Neutrophil (primary cell): Measurements from ENCODE around the gene MYO3B.
"Not testable (repeated sequence)": the region's sequence is repeated elsewhere in the genome, so short reads cannot be mapped to it uniquely, and the experiment has no call there.

Experiments
- H3K27ac ChIP-seq: fragments of 200-600 bp; sonication (generic); 2 replicates; pipeline ENCODE4 v1.5.1; 2016; ENCODE audit warnings: mild to moderate bottlenecking, moderate library complexity
- H3K27me3 ChIP-seq: fragments of 200-600 bp; sonication (generic); 2 replicates; pipeline ENCODE4 v1.6.0; 2016; ENCODE audit warnings: mild to moderate bottlenecking
- H3K36me3 ChIP-seq: fragments of 200-600 bp; sonication (generic); 2 replicates; pipeline ENCODE4 v1.5.1; 2017
- H3K4me1 ChIP-seq, 2 experiments: fragments of 200-600 bp in 1 of 2; sonication (generic) in 1 of 2; 1 replicate in 1 of 2; 2 replicates in 1 of 2; pipeline versions ENCODE4 v1.5.1 to v1.6.1; 2013 to 2016; ENCODE audit warnings: low read depth in 1 of 2, low read length in 1 of 2, mild to moderate bottlenecking in 1 of 2, moderate library complexity in 1 of 2; ENCODE audit not compliant: control insufficient read depth in 1 of 2, insufficient read depth in 1 of 2
- H3K4me3 ChIP-seq, 2 experiments: fragments of 200-600 bp in 1 of 2; sonication (generic) in 1 of 2; 1 replicate in 1 of 2; 2 replicates in 1 of 2; pipeline ENCODE4 v1.5.1; 2013 to 2016; ENCODE audit warnings: low read depth in 1 of 2, low read length in 1 of 2, mild to moderate bottlenecking in 1 of 2, moderate library complexity in 1 of 2
- H3K9me3 ChIP-seq: fragments of 200-600 bp; sonication (generic); 2 replicates; pipeline ENCODE4 v1.5.1; 2016
- CTCF ChIP-seq: fragments of 200-600 bp; sonication (generic); IDR thresholded peaks from 2 replicates; pipeline ENCODE4 v1.5.1; 2016; ENCODE audit warnings: antibody characterized with exemption

The MYO3B gene

GRCh38 chr2:170432823-170433222 is 254.9 kb downstream of the MYO3B start:
- H3K4me3 ChIP-seq, result no peak overlapping the region
- H3K36me3 ChIP-seq, result no peaks in the 10 kb centered on the region
- H3K27me3 ChIP-seq, result peaks cover 29% of the 10 kb centered on the region
- H3K27ac ChIP-seq, result no peak overlapping the region
- no peaks in the 10 kb centered on the region for H3K9me3 ChIP-seq
- no peaks in the 10 kb centered on the region for H3K4me1 ChIP-seq
- no peak for TF ChIP-seq CTCF

GRCh38 chr2:170433448-170433847 is 255.5 kb downstream of the MYO3B start:
- TF ChIP-seq CTCF, result no peak
- no peaks in the 10 kb centered on the region for H3K9me3 ChIP-seq

GRCh38 chr2:170434396-170434795 is 256.4 kb downstream of the MYO3B start:
- H3K27ac ChIP-seq, H3K9me3 ChIP-seq, H3K36me3 ChIP-seq, H3K4me1 ChIP-seq, H3K4me3 ChIP-seq: not testable (repeated sequence)
- H3K27me3 ChIP-seq, result peaks cover 24% of the 10 kb centered on the region

More at GRCh38 chr2:170433448-170433847, 255.5 kb downstream of the MYO3B start:
- H3K36me3 ChIP-seq, result no peaks in the 10 kb centered on the region
- no peaks in the 10 kb centered on the region for H3K4me1 ChIP-seq
- no peak overlapping the region for H3K27ac ChIP-seq
- H3K4me3 ChIP-seq, result no peak overlapping the region
- H3K27me3 ChIP-seq, result peaks cover 27% of the 10 kb centered on the region

GRCh38 chr2:170434900-170435621 is 257.1 kb downstream of the MYO3B start:
- Histone ChIP-seq H3K9me3 (no peaks in the 10 kb centered on the region), H3K4me3 (no peak overlapping the region), H3K27ac (no peak overlapping the region), H3K4me1 (no peaks in the 10 kb centered on the region), H3K36me3 (no peaks in the 10 kb centered on the region), H3K27me3 (peaks cover 24% of the 10 kb centered on the region)
- TF ChIP-seq CTCF, result no peak

GRCh38 chr2:170436077-170436943 is 258.4 kb downstream of the MYO3B start:
- Histone ChIP-seq H3K27ac (no peak overlapping the region), H3K4me3 (no peak overlapping the region), H3K36me3 (no peaks in the 10 kb centered on the region), H3K4me1 (no peaks in the 10 kb centered on the region), H3K9me3 (no peaks in the 10 kb centered on the region), H3K27me3 (peaks cover 21% of the 10 kb centered on the region)
- TF ChIP-seq CTCF, result no peak

- H3K9me3 ChIP-seq, result no peaks in the 10 kb centered on the region
- H3K27me3 ChIP-seq, result no peaks in the 10 kb centered on the region
- H3K4me3 ChIP-seq, result no peak overlapping the region
- no peaks in the 10 kb centered on the region for H3K4me1 ChIP-seq
- no peak overlapping the region for H3K27ac ChIP-seq
- H3K36me3 ChIP-seq, result no peaks in the 10 kb centered on the region
- no peak for TF ChIP-seq CTCF
Measured at GRCh38 chr2:170446078-170446477, 268.1 kb downstream of the MYO3B start.
